Lower leg skin (tissue), 4 donors: ENCODE results near the gene ELK4. TPM values are rescaled to one million over a fixed set of nuclear protein-coding genes. Genes with fewer than 3 reads are reported as not detected.

ENCODE experiments used
- DNase-seq, 2 donors: peaks; one replicate each; pipeline ENCODE4 v3.0.0-alpha.2; 2019; ENCODE audit warnings: low spot score in 2 of 2
- H3K4me3 ChIP-seq: fragments of 200-600 bp; sonication (generic); 2 replicates; pipeline ENCODE4 v1.5.1; 2017; ENCODE audit warnings: mild to moderate bottlenecking, low read depth; ENCODE audit not compliant: poor library complexity, severe bottlenecking
- CTCF ChIP-seq, 3 donors: fragments of 450-650 bp; IDR thresholded peaks; one replicate each; pipeline ENCODE4 v1.5.1; 2016; ENCODE audit warnings: antibody characterized with exemption in 3 of 3, mild to moderate bottlenecking in 3 of 3, moderate library complexity in 2 of 3
- POLR2A ChIP-seq, 2 donors: fragments of 450-650 bp; IDR thresholded peaks; one replicate each; pipeline ENCODE4 v1.6.1; 2016 to 2017; ENCODE audit warnings: antibody characterized with exemption in 2 of 2, mild to moderate bottlenecking in 1 of 2, moderate library complexity in 1 of 2
- WGBS, 2 donors: methylation state at CpG; one replicate each; pipeline ENCODE4 v1.1.5; 2018; 5-methylcytosine and 5-hydroxymethylcytosine counted together
- intact Hi-C: fragments of 100-400 bp; cut with DNase I; formaldehyde crosslinking; loops from one replicate; pipeline ENCODE4 v1.15.0; 2023; ENCODE audit warnings: low total_unique reads
- total RNA-seq, 4 donors: library from RNA; depleted of rRNA; stranded (reverse); fragments of >200 nt; gene quantifications; one replicate each; pipeline ENCODE4 v1.1.0, GENCODE V29; 2016

The ELK4 gene
- total RNA-seq, 4 donors from 2014 or later: 24.1 to 44.2 (median 28.3) TPM

- peak in 1 of 2 donors; percentile 54 for DNase-seq
- WGBS, 2 donors: 85 to 88% methylated on average over 7 of the region's 7 CpGs
- no peak overlapping the region for H3K4me3 ChIP-seq
- intact Hi-C loops: loop anchor here (5.0 to 10.0 kb wide), 2 partner anchors 67 to 815 kb away; no protein-coding TSS in a partner anchor
- TF ChIP-seq POLR2A (IDR thresholded peaks at IDR 0.05) (no peak), CTCF (IDR thresholded peaks at IDR 0.05) (no peak)
Measured at GRCh38 chr1:205589618-205590456, 42.0 kb downstream of the ELK4 start.

- DNase-seq: peak in 1 of 2 donors; percentile 77
- TF ChIP-seq CTCF (IDR thresholded peaks at IDR 0.05) (no peak), POLR2A (IDR thresholded peaks at IDR 0.05) (no peak)
- intact Hi-C loops: loop anchor here (10.0 kb wide), 1 partner anchor 814 kb away; no protein-coding TSS in a partner anchor
- no peak overlapping the region for H3K4me3 ChIP-seq
- WGBS, 2 donors: 63 to 64% methylated on average over 7 of the region's 7 CpGs
Measured at GRCh38 chr1:205589046-205589445, 42.8 kb downstream of the ELK4 start.

- H3K4me3 ChIP-seq: no peak overlapping the region
- intact Hi-C loops: loop anchor here (10.0 kb wide), 1 partner anchor 814 kb away; no protein-coding TSS in a partner anchor
- peak in 1 of 2 donors; percentile 82 for DNase-seq
- 30 to 31% methylated on average over 6 of the region's 6 CpGs for WGBS, 2 donors
- TF ChIP-seq CTCF (IDR thresholded peaks at IDR 0.05) (no peak), POLR2A (IDR thresholded peaks at IDR 0.05) (no peak)
Measured at GRCh38 chr1:205588636-205589035, 43.2 kb downstream of the ELK4 start.

GRCh38 chr1:205587581-205587980 lies 44.2 kb downstream of the ELK4 start:
- no peak for TF ChIP-seq POLR2A (IDR thresholded peaks at IDR 0.05)
- TF ChIP-seq CTCF (IDR thresholded peaks at IDR 0.05): no peak
- intact Hi-C loops: loop anchor here (10.0 kb wide), 1 partner anchor 813 kb away; no protein-coding TSS in a partner anchor
- 88 to 91% methylated on average over 4 of the region's 4 CpGs for WGBS, 2 donors
- DNase-seq: peak in 1 of 2 donors; percentile 53
- H3K4me3 ChIP-seq: no peak overlapping the region

- 71 to 78% methylated on average over 13 of the region's 13 CpGs for WGBS, 2 donors
- TF ChIP-seq POLR2A (IDR thresholded peaks at IDR 0.05) (no peak), CTCF (IDR thresholded peaks at IDR 0.05) (no peak)
- H3K4me3 ChIP-seq: no peak overlapping the region
- DNase-seq: peak in 1 of 2 donors; percentile 80
- intact Hi-C loops: loop anchor here (10.0 kb wide), 1 partner anchor 811 kb away; no protein-coding TSS in a partner anchor
Measured at GRCh38 chr1:205585835-205586785, 45.7 kb downstream of the ELK4 start.
